HepG2 (cell line): ENCODE measurements around the gene TBCD. TPM values are rescaled to one million over a fixed set of nuclear protein-coding genes. Genes with fewer than 3 reads are reported as not detected.

Source experiments
- EP300 ChIP-seq, 3 experiments: sonication (generic) in 1 of 3; formaldehyde crosslinking in 1 of 3; IDR thresholded peaks; 2 replicates each; pipeline versions ENCODE4 v1.5.1 to v1.6.1; 2011 to 2020; ENCODE audit warnings: low read depth in 2 of 3, low read length in 2 of 3, borderline replicate concordance in 1 of 3, improper control_type of control experiment in 1 of 3, mild to moderate bottlenecking in 1 of 3, missing genetic modification reagents in 1 of 3, moderate library complexity in 1 of 3
- ETV5 ChIP-seq: IDR thresholded peaks from 2 replicates; pipeline ENCODE4 v1.6.1; 2018; ENCODE audit warnings: missing biosample characterization, missing genetic modification reagents, inconsistent platforms, borderline replicate concordance
- GATAD2A ChIP-seq: IDR thresholded peaks from 2 replicates; pipeline ENCODE4 v1.6.1; 2016
- HOXA7 ChIP-seq: sonication (generic); formaldehyde crosslinking; IDR thresholded peaks from 2 replicates; pipeline ENCODE4 v1.8.1; 2022; ENCODE audit warnings: mild to moderate bottlenecking, missing genetic modification reagents, moderate library complexity
- IRF2 ChIP-seq: IDR thresholded peaks from 2 replicates; pipeline ENCODE4 v1.6.1; 2018; ENCODE audit warnings: missing genetic modification reagents, missing compliant biosample characterization
- MAZ ChIP-seq, 2 experiments: sonication (generic) in 1 of 2; formaldehyde crosslinking in 1 of 2; IDR thresholded peaks; 2 replicates each; pipeline versions ENCODE4 v1.5.0 to v1.6.1; 2012 to 2020; ENCODE audit warnings: low read depth in 2 of 2, mild to moderate bottlenecking in 2 of 2, borderline replicate concordance in 1 of 2, improper control_type of control experiment in 1 of 2, low read length in 1 of 2, missing genetic modification reagents in 1 of 2, moderate library complexity in 1 of 2
- NR3C1 ChIP-seq: sonication (generic); formaldehyde crosslinking; IDR thresholded peaks from 2 replicates; pipeline ENCODE4 v1.4.0; 2020; ENCODE audit warnings: missing genetic modification reagents
- POGK ChIP-seq: sonication (generic); formaldehyde crosslinking; conservative IDR thresholded peaks from 2 replicates; pipeline ENCODE4 v1.8.0; 2022; ENCODE audit warnings: mild to moderate bottlenecking, moderate library complexity, missing genetic modification reagents
- RARA ChIP-seq: IDR thresholded peaks from 2 replicates; pipeline ENCODE4 v1.6.1; 2016; ENCODE audit warnings: missing genetic modification reagents, missing compliant biosample characterization
- RXRA ChIP-seq: sonication (generic); formaldehyde crosslinking; IDR thresholded peaks from 2 replicates; pipeline ENCODE4 v1.5.1; 2020; ENCODE audit warnings: missing genetic modification reagents
- RXRB ChIP-seq: IDR thresholded peaks from 2 replicates; pipeline ENCODE4 v1.6.1; 2016; ENCODE audit warnings: borderline replicate concordance, missing genetic modification reagents, missing compliant biosample characterization
- TBX2 ChIP-seq: sonication (generic); formaldehyde crosslinking; IDR thresholded peaks from 2 replicates; pipeline ENCODE4 v1.5.0; 2020; ENCODE audit warnings: missing genetic modification reagents, mild to moderate bottlenecking, borderline replicate concordance
- THRA ChIP-seq: sonication (generic); formaldehyde crosslinking; IDR thresholded peaks from 2 replicates; pipeline ENCODE4 v1.4.0; 2020; ENCODE audit warnings: missing genetic modification reagents, borderline replicate concordance
- ZBTB21 ChIP-seq: sonication (generic); formaldehyde crosslinking; IDR thresholded peaks from 2 replicates; pipeline ENCODE4 v1.4.0; 2020; ENCODE audit warnings: missing genetic modification reagents
- ZBTB38 ChIP-seq: sonication (generic); formaldehyde crosslinking; IDR thresholded peaks from 2 replicates; pipeline ENCODE4 v1.5.1; 2020; ENCODE audit warnings: mild to moderate bottlenecking, missing genetic modification reagents
- ZNF501 ChIP-seq: sonication (generic); formaldehyde crosslinking; IDR thresholded peaks from 2 replicates; pipeline ENCODE4 v1.5.1; 2020; ENCODE audit warnings: mild to moderate bottlenecking, moderate library complexity, missing genetic modification reagents
- polyA plus RNA-seq, 8 experiments: library from polyadenylated mRNA; depleted of rRNA in 3 of 8; stranded (reverse) in 7 of 8; unstranded in 1 of 8; fragments of >200 nt; fragmentation: Illumina TruSeq in 4 of 8; extraction: Trizol in 4 of 8; gene quantifications; 2 replicates each; pipeline versions ENCODE4 v1.2.1 to v1.2.3, GENCODE V29; 2011 to 2016; ENCODE audit warnings: low read depth in 4 of 8, missing spikeins in 1 of 8, mixed read lengths in 1 of 8; ENCODE audit not compliant: insufficient read depth in 1 of 8
- total RNA-seq, 5 experiments: library from RNA; depleted of rRNA; stranded (reverse); fragments of >200 nt; fragmentation: Illumina TruSeq; extraction: Trizol; gene quantifications; 2 replicates each; pipeline ENCODE4 v1.2.3, GENCODE V29; 2016; ENCODE audit warnings: low read depth in 1 of 5
- TF ChIP-seq, protein P1 (sequence below): sonication (generic); formaldehyde crosslinking; IDR thresholded peaks from 2 replicates; pipeline ENCODE4 v1.8.0; 2022; ENCODE audit warnings: mild to moderate bottlenecking, missing genetic modification reagents
- TF ChIP-seq, protein P2 (sequence below): sonication (generic); formaldehyde crosslinking; IDR thresholded peaks from 2 replicates; pipeline ENCODE4 v1.4.0; 2020; ENCODE audit warnings: missing genetic modification reagents

TBCD gene
- total and polyA plus RNA-seq, 2 of the 13 experiments (the other 11 are each of a cell fraction or from before 2014, with no cell fraction given): 33.9 to 54.8 TPM

DNA sequence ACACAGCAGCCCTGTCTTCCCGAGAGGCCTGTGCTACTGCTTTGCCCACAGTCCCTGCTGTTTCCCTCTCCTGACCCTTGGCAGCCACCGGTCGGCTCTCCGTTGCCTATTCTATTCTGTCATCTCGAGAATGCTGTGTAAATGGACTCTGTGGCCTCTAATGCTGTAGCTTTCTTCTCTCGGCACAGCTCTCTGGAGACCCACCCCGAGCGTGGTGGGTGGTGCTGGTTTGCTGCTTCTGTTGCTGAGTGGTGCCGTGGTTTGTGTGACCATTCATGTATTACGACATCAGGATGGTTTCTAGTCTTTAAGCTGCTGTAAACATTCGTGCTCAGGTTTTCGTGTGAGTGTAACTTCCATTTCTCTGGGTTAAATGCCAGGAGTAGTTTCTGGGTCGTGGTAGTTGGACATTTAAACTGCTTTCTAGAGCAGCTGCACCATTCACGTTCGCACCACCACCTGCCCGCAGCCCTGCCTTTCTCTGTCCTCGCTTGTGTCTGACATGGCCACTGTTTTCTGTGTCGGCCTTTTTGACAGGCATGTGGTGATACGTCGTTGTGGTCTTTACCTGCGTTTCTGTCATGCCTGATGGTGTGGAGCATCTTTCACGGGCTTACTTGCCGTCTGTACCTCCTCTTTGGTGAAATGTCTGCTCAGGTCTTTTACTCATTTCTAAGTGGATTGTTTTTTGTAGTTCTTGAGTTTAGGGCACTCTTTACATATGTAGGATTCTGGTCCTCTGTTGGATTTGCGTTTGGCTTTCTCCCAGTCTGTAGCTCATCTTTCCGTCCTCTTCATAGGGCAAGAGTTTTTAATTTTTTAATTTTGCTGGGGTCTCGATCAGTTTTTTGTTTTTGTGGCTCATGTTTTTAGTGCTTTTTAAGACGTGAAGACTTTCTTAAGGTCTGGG, 135.6 kb downstream of the TBCD start (continued):
- TF ChIP-seq, protein P1, sequence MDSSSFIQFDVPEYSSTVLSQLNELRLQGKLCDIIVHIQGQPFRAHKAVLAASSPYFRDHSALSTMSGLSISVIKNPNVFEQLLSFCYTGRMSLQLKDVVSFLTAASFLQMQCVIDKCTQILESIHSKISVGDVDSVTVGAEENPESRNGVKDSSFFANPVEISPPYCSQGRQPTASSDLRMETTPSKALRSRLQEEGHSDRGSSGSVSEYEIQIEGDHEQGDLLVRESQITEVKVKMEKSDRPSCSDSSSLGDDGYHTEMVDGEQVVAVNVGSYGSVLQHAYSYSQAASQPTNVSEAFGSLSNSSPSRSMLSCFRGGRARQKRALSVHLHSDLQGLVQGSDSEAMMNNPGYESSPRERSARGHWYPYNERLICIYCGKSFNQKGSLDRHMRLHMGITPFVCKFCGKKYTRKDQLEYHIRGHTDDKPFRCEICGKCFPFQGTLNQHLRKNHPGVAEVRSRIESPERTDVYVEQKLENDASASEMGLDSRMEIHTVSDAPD (CRISPR knock-in tag): no peak
- no peak for TF ChIP-seq MAZ (IDR thresholded peaks at IDR 0.05; ENCODE audit: borderline replicate concordance, low read depth, low read length)
- 0 out of 2 replicates have a peak, but pooled peaks have one; percentile 31 for TF ChIP-seq MAZ (CRISPR knock-in tag; IDR thresholded peaks at IDR 0.05; ENCODE audit: low read depth)
- peak; percentile 69 for TF ChIP-seq POGK (CRISPR knock-in tag)
- no peak for TF ChIP-seq NR3C1 (CRISPR knock-in tag)
- peak; percentile 40; the same call in 1 of the 2 replicates for TF ChIP-seq RXRB (CRISPR knock-in tag)
- TF ChIP-seq TBX2: peak; percentile 66; the same call in 1 of the 2 replicates
- 0 out of 2 replicates have a peak, but pooled peaks have one; percentile 28 for TF ChIP-seq RXRA (CRISPR knock-in tag)
- TF ChIP-seq ZBTB38 (CRISPR knock-in tag): peak; percentile 87
- TF ChIP-seq IRF2: peak; percentile 68; the same call in 1 of the 2 replicates
- peak; percentile 33; the same call in 1 of the 2 replicates for TF ChIP-seq ZBTB21 (CRISPR knock-in tag)
- TF ChIP-seq ZNF501 (CRISPR knock-in tag): peak; percentile 38; the same call in 1 of the 2 replicates
- TF ChIP-seq, protein P2, sequence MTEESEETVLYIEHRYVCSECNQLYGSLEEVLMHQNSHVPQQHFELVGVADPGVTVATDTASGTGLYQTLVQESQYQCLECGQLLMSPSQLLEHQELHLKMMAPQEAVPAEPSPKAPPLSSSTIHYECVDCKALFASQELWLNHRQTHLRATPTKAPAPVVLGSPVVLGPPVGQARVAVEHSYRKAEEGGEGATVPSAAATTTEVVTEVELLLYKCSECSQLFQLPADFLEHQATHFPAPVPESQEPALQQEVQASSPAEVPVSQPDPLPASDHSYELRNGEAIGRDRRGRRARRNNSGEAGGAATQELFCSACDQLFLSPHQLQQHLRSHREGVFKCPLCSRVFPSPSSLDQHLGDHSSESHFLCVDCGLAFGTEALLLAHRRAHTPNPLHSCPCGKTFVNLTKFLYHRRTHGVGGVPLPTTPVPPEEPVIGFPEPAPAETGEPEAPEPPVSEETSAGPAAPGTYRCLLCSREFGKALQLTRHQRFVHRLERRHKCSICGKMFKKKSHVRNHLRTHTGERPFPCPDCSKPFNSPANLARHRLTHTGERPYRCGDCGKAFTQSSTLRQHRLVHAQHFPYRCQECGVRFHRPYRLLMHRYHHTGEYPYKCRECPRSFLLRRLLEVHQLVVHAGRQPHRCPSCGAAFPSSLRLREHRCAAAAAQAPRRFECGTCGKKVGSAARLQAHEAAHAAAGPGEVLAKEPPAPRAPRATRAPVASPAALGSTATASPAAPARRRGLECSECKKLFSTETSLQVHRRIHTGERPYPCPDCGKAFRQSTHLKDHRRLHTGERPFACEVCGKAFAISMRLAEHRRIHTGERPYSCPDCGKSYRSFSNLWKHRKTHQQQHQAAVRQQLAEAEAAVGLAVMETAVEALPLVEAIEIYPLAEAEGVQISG (CRISPR knock-in tag): 0 out of 2 replicates have a peak, but pooled peaks have one; percentile 11
- TF ChIP-seq ETV5: 0 out of 2 replicates have a peak, but pooled peaks have one; percentile 11
- no peak for TF ChIP-seq HOXA7 (CRISPR knock-in tag)
- peak; percentile 80 for TF ChIP-seq GATAD2A (CRISPR knock-in tag)
- peak; percentile 43; the same call in 1 of the 2 replicates for TF ChIP-seq RARA (CRISPR knock-in tag)
- TF ChIP-seq EP300 (IDR thresholded peaks at IDR 0.05; ENCODE audit: low read depth in 2 of 2, low read length in 2 of 2): peak in 1 of 2 experiments; percentile 38; a peak in 1 of 4 replicates
- TF ChIP-seq EP300 (CRISPR knock-in tag; IDR thresholded peaks at IDR 0.05; ENCODE audit: borderline replicate concordance): no peak
- TF ChIP-seq THRA (CRISPR knock-in tag): 0 out of 2 replicates have a peak, but pooled peaks have one; percentile 42
